ENCODE measurements around the gene CIZ1. TPM values are rescaled to one million over a fixed set of nuclear protein-coding genes. Genes with fewer than 3 reads are reported as not detected.

Gene CIZ1
- total and polyA plus RNA-seq, 2 experiments from 2014 or later: 48.5 to 73.1 TPM

DNA sequence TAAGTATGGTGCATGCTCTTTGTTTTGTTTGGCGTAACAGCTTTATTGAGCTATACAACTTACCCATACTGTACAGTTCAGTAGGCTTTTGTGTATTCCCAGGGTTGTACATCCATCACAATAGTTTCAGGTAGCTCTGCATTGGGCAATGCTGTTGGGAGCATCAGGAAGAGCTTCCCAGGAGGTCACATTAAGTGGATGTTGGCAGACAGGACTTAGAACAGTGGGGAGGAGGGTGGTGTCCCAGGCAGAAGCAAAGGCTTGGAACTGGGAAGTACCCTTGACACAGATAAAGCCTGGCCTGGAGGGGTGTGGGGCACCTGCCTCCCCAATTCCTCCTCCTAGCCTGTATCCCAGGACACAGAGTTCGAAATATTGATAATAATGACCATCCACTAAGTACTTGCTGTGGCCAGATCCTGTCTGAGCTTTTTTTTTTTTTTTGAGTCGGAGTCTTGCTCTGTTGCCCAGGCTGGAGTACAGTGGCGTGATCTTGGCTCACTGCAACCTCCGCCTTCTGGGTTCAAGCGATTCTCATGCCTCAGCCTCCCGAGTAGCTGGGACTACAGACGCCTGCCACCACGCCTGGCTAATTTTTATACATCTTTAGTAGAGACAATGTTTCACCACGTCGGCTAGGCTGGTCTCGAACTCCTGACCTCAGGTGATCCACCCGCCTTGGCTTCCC lies 30.0 kb downstream of the CIZ1 start:
- Histone ChIP-seq H4K20me1 (ENCODE audit: insufficient read depth) (no peaks in the 10 kb centered on the region), H3K9ac (peak overlapping the region; percentile 80), H3F3A (ENCODE audit: insufficient read depth) (peaks cover 21% of the 10 kb centered on the region; the same call in 1 of the 2 replicates), H3K4me3 (peak overlapping the region; percentile 85), H3K27me3 (replicated peaks; ENCODE audit: insufficient read depth) (no peaks in the 10 kb centered on the region), H2AFZ (no peak overlapping the region), H3K4me2 (ENCODE audit: unreplicated experiment) (peak overlapping the region; percentile 79), H3K4me1 (ENCODE audit: insufficient read depth) (peaks cover 11% of the 10 kb centered on the region), H3K79me2 (ENCODE audit: insufficient read depth) (0 out of 2 replicates have a peak, but pooled peaks cover 4% of the 10 kb centered on the region), H3K27ac (no peak overlapping the region), H3K9me2 (ENCODE audit: insufficient read depth) (no peaks in the 10 kb centered on the region), H3K36me3 (ENCODE audit: low read depth) (peaks cover 5% of the 10 kb centered on the region; the same call in 1 of the 2 replicates), H3K9me3 (ENCODE audit: low read depth) (no peaks in the 10 kb centered on the region)
- TF ChIP-seq EZH2phosphoT487 (IDR thresholded peaks at IDR 0.05; ENCODE audit: insufficient read depth, low read depth): no peak
- no peak for TF ChIP-seq EZH2 (IDR thresholded peaks at IDR 0.05; ENCODE audit: insufficient read depth, poor library complexity, severe bottlenecking)
- in situ Hi-C loops (cut with MboI): no loop called here
- WGBS, 2 experiments (ENCODE audit: low coverage in 1 of 2, low lambda C conversion rate in 2 of 2, missing lambda C conversion rate in 2 of 2): 89 to 91% methylated on average over 13 of the region's 13 CpGs
- no peak for DNase-seq

DNA sequence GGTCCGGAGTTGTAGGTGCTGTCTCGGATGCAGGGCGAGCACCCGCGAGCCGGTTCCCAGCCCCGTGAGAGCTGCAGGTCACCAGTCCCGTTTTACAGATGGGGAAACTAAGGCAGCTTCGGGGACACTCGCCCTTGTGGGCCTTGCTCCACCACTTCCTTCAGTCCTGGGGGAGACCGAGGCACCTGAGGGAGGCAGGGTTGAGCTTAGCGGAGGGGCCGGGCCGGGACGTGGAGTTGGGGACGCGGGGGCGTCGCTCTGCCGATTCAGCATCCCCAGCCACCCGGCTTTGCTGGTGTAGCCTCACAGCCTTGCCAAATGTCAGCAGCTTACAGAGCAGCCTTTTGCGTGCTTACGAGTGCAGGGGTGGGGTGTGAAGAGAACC lies 30.8 kb downstream of the CIZ1 start:
- Histone ChIP-seq H4K20me1 (ENCODE audit: insufficient read depth) (no peaks in the 10 kb centered on the region), H3K79me2 (ENCODE audit: insufficient read depth) (0 out of 2 replicates have a peak, but pooled peaks cover 4% of the 10 kb centered on the region), H3K9ac (peak overlapping the region; percentile 80), H3K9me2 (ENCODE audit: insufficient read depth) (no peaks in the 10 kb centered on the region), H3K4me1 (ENCODE audit: insufficient read depth) (peaks cover 11% of the 10 kb centered on the region), H2AFZ (peak overlapping the region; percentile 86), H3K4me2 (ENCODE audit: unreplicated experiment) (peak overlapping the region; percentile 79), H3K9me3 (ENCODE audit: low read depth) (no peaks in the 10 kb centered on the region), H3K27me3 (replicated peaks; ENCODE audit: insufficient read depth) (no peaks in the 10 kb centered on the region), H3F3A (ENCODE audit: insufficient read depth) (peaks cover 21% of the 10 kb centered on the region; the same call in 1 of the 2 replicates), H3K4me3 (peak overlapping the region; percentile 85), H3K36me3 (ENCODE audit: low read depth) (peaks cover 5% of the 10 kb centered on the region; the same call in 1 of the 2 replicates), H3K27ac (peak overlapping the region; percentile 21)
- TF ChIP-seq EZH2 (IDR thresholded peaks at IDR 0.05; ENCODE audit: insufficient read depth, poor library complexity, severe bottlenecking): no peak
- no peak for TF ChIP-seq EZH2phosphoT487 (IDR thresholded peaks at IDR 0.05; ENCODE audit: insufficient read depth, low read depth)
- peak; percentile 82 for DNase-seq
- in situ Hi-C loops (cut with MboI): no loop called here
- 0 to 2% methylated on average over 23 of the region's 23 CpGs for WGBS, 2 experiments (ENCODE audit: low coverage in 1 of 2, low lambda C conversion rate in 2 of 2, missing lambda C conversion rate in 2 of 2)

DNA sequence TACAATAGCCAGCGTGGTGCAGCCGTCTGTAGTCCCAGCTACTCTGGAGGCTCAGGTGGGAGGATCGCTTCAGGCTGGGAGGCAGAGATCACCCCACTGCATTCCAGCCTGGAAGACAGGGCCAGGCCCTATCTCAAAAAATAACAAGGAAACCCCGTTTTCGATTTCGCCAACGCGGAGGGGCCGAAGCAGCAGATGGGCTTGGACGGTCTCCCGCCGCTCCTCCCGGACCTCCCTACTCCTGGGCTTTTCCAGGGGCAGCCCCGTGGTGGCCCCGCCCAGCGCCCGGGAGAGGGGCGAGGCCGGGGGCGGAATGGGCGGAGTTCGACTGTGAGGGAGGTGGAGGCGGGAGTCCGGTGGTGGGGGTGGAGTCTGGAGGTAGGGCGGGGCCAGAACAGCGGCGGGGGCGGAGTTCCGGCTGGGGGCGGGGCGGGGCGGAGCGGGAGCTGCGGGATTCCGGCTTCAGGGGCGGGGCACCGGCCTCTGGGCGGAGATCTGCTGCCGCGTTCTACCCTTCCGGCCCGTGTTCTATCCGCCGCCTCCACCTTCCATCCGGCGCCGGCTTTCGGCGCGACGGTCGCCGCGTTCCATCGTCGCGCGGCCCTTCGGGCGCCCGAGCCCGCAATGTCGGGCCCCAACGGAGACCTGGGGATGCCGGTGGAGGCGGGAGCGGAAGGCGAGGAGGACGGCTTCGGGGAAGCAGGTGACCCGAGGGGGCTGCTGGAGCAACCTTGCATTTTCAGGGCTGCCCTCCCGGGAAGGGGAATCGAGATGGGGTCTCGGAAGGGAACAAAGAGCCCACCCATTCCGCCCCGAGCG lies 31.4 kb downstream of the CIZ1 start, which contains the start of gene BBLN:
BBLN (plus strand) TSS at position 482 of the 819 bp plus-strand sequence; CDS start at position 625, 143 bp downstream.
- Histone ChIP-seq H3K4me1 (ENCODE audit: insufficient read depth) (peaks cover 11% of the 10 kb centered on the region), H3K79me2 (ENCODE audit: insufficient read depth) (0 out of 2 replicates have a peak, but pooled peaks cover 4% of the 10 kb centered on the region), H3K27ac (peak within 1 kb of the TSS; percentile 21), H4K20me1 (ENCODE audit: insufficient read depth) (no peaks in the 10 kb centered on the region), H3K9me3 (ENCODE audit: low read depth) (no peaks in the 10 kb centered on the region), H3K4me3 (peak within 1 kb of the TSS; percentile 85), H3F3A (ENCODE audit: insufficient read depth) (peaks cover 16% of the 10 kb centered on the region; the same call in 1 of the 2 replicates), H3K9ac (peak within 1 kb of the TSS; percentile 80), H2AFZ (peak within 1 kb of the TSS; percentile 88), H3K9me2 (ENCODE audit: insufficient read depth) (no peaks in the 10 kb centered on the region), H3K36me3 (ENCODE audit: low read depth) (peaks cover 5% of the 10 kb centered on the region; the same call in 1 of the 2 replicates), H3K4me2 (ENCODE audit: unreplicated experiment) (peak within 1 kb of the TSS; percentile 79), H3K27me3 (replicated peaks; ENCODE audit: insufficient read depth) (no peaks in the 10 kb centered on the region)
- no peak for TF ChIP-seq EZH2phosphoT487 (IDR thresholded peaks at IDR 0.05; ENCODE audit: insufficient read depth, low read depth)
- no peak for TF ChIP-seq EZH2 (IDR thresholded peaks at IDR 0.05; ENCODE audit: insufficient read depth, poor library complexity, severe bottlenecking)
- in situ Hi-C loops (cut with MboI): no loop called here
- 1 to 2% methylated on average over 41 to 77 of the region's 77 CpGs for WGBS, 2 experiments (ENCODE audit: low coverage in 1 of 2, low lambda C conversion rate in 2 of 2, missing lambda C conversion rate in 2 of 2)
- peak; percentile 93 for DNase-seq

DNA sequence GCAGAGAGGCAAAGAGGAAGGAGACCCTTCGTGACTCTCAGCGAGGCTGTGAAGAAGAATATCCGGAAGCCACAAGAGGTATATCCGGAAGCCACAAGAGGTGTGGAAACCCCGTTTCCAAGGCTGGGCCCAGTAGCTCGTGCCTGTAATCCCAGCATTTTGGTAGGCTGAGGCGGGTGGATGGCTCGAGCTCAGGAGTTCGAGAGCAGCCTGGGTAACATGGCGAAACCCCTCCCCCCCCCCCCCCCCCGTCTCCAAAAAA lies 31.9 kb downstream of the CIZ1 start:
- H3K4me2 ChIP-seq (ENCODE audit: unreplicated experiment): peak overlapping the region; percentile 60
- H3K79me2 ChIP-seq (ENCODE audit: insufficient read depth): 0 out of 2 replicates have a peak, but pooled peaks cover 4% of the 10 kb centered on the region
- peak; percentile 12 for DNase-seq
- H3K4me1 ChIP-seq (ENCODE audit: insufficient read depth): peaks cover 11% of the 10 kb centered on the region
- 0 out of 2 replicates have a peak overlapping the region, but pooled peaks have one; percentile 15 for H3K27ac ChIP-seq
- no peaks in the 10 kb centered on the region for H3K9me2 ChIP-seq (ENCODE audit: insufficient read depth)
- peaks cover 5% of the 10 kb centered on the region; the same call in 1 of the 2 replicates for H3K36me3 ChIP-seq (ENCODE audit: low read depth)
- peaks cover 13% of the 10 kb centered on the region; the same call in 1 of the 2 replicates for H3F3A ChIP-seq (ENCODE audit: insufficient read depth)
- no peaks in the 10 kb centered on the region for H4K20me1 ChIP-seq (ENCODE audit: insufficient read depth)
- peak overlapping the region; percentile 71 for H3K9ac ChIP-seq
- peak overlapping the region; percentile 88 for H2AFZ ChIP-seq
- H3K27me3 ChIP-seq (replicated peaks; ENCODE audit: insufficient read depth): no peaks in the 10 kb centered on the region
- H3K4me3 ChIP-seq: peak overlapping the region; percentile 85
- no peaks in the 10 kb centered on the region for H3K9me3 ChIP-seq (ENCODE audit: low read depth)
- 32 to 36% methylated on average over 10 to 11 of the region's 11 CpGs for WGBS, 2 experiments (ENCODE audit: low coverage in 1 of 2, low lambda C conversion rate in 2 of 2, missing lambda C conversion rate in 2 of 2)
- TF ChIP-seq EZH2phosphoT487 (IDR thresholded peaks at IDR 0.05; ENCODE audit: insufficient read depth, low read depth): no peak
- TF ChIP-seq EZH2 (IDR thresholded peaks at IDR 0.05; ENCODE audit: insufficient read depth, poor library complexity, severe bottlenecking): no peak
- in situ Hi-C loops (cut with MboI): no loop called here
